H1 (cell line): ENCODE results near the gene ANXA9. TPM values are rescaled to one million over a fixed set of nuclear protein-coding genes. Genes with fewer than 3 reads are reported as not detected.

Experiments
- CTCF ChIA-PET: fragments of 300-600 bp; sonication (Branson Sonifier 250); formaldehyde crosslinking; loops from one replicate; lab custom pipeline; 2021; ENCODE audit not compliant: partially characterized antibody; lab: Charles Lee
- POLR2A ChIA-PET: fragments of 300-600 bp; sonication (Branson Sonifier 250); formaldehyde crosslinking; loops from one replicate; lab custom pipeline; 2021; ENCODE audit warnings: inconsistent platforms; ENCODE audit not compliant: partially characterized antibody; lab: Charles Lee
- DNase-seq, 2 experiments: peaks; one replicate each; pipeline versions ENCODE4 v3.0.0 to v3.0.0-alpha.2; 2010 to 2022; ENCODE audit warnings: low spot score in 2 of 2, low read depth in 1 of 2, mixed read lengths in 1 of 2
- FAIRE-seq: peaks from 2 replicates; lab custom pipeline; 2011; peaks lifted over from hg19 to GRCh38; lab: Jason Lieb, UNC
- H2AFZ ChIP-seq: 2 replicates; pipeline ENCODE4 v1.8.1; 2012; ENCODE audit warnings: low read length, inconsistent platforms
- H2AK5ac ChIP-seq: 2 replicates; pipeline ENCODE4 v1.6.1; 2013; ENCODE audit warnings: low read depth, low read length
- H2BK120ac ChIP-seq: replicated peaks from 2 replicates; pipeline ENCODE3; 2013; ENCODE audit warnings: low read depth, low read length, inconsistent platforms
- H2BK12ac ChIP-seq: 2 replicates; pipeline ENCODE4 v1.6.1; 2013; ENCODE audit warnings: low read depth, low read length
- H2BK15ac ChIP-seq: 2 replicates; pipeline ENCODE4 v1.6.1; 2013; ENCODE audit warnings: low read length
- H2BK20ac ChIP-seq: 2 replicates; pipeline ENCODE4 v1.6.1; 2013; ENCODE audit warnings: low read length
- H2BK5ac ChIP-seq: 2 replicates; pipeline ENCODE4 v1.6.1; 2013; ENCODE audit warnings: low read depth, low read length
- H3K14ac ChIP-seq: 2 replicates; pipeline ENCODE4 v1.6.1; 2013; ENCODE audit warnings: inconsistent platforms; ENCODE audit not compliant: insufficient read length
- H3K18ac ChIP-seq: 2 replicates; pipeline ENCODE4 v1.6.1; 2013; ENCODE audit warnings: low read length; ENCODE audit errors: extremely low read depth
- H3K23ac ChIP-seq: 2 replicates; pipeline ENCODE4 v1.6.1; 2013; ENCODE audit warnings: inconsistent platforms; ENCODE audit not compliant: insufficient read length
- H3K23me2 ChIP-seq: 2 replicates; pipeline ENCODE4 v1.6.1; 2013; ENCODE audit warnings: low read depth, low read length
- H3K27ac ChIP-seq: 2 replicates; pipeline ENCODE4 v1.6.1; 2011; ENCODE audit warnings: low read depth, low read length, inconsistent platforms
- H3K27me3 ChIP-seq, 4 experiments: replicated peaks in 1 of 4; 1 replicate in 1 of 4; 2 replicates in 3 of 4; pipeline versions ENCODE4 v1.6.1 to v1.8.1; 2011 to 2013; ENCODE audit warnings: low read length in 3 of 4, mild to moderate bottlenecking in 3 of 4, inconsistent platforms in 2 of 4, mixed read lengths in 2 of 4, moderate library complexity in 1 of 4; ENCODE audit not compliant: control insufficient read depth in 3 of 4, insufficient read depth in 3 of 4; ENCODE audit errors: extremely low read depth in 1 of 4
- H3K36me3 ChIP-seq, 4 experiments: 2 replicates each; pipeline versions ENCODE4 v1.6.1 to v1.8.1; 2011 to 2013; ENCODE audit warnings: mild to moderate bottlenecking in 4 of 4, low read length in 3 of 4, moderate library complexity in 2 of 4, control low read depth in 1 of 4, inconsistent platforms in 1 of 4; ENCODE audit not compliant: insufficient read depth in 4 of 4, control insufficient read depth in 2 of 4
- H3K4ac ChIP-seq: replicated peaks from 2 replicates; pipeline ENCODE3; 2013; ENCODE audit warnings: low read length, low read depth, mixed read lengths, inconsistent platforms; ENCODE audit not compliant: insufficient read length
- H3K4me1 ChIP-seq, 4 experiments: replicated peaks in 1 of 4; 1 replicate in 1 of 4; 2 replicates in 3 of 4; pipeline versions ENCODE4 v1.6.1 to v1.8.1; 2011 to 2013; ENCODE audit warnings: low read length in 3 of 4, inconsistent platforms in 2 of 4, mixed read lengths in 1 of 4; ENCODE audit not compliant: insufficient read depth in 4 of 4, control insufficient read depth in 3 of 4
- H3K4me2 ChIP-seq, 2 experiments: 2 replicates each; pipeline versions ENCODE4 v1.6.1 to v1.8.1; 2011 to 2013; ENCODE audit warnings: low read depth in 2 of 2, low read length in 2 of 2, control low read depth in 1 of 2, inconsistent platforms in 1 of 2, mild to moderate bottlenecking in 1 of 2; ENCODE audit not compliant: insufficient read depth in 1 of 2
- H3K4me3 ChIP-seq, 4 experiments: fragments of 200-600, 300-600 bp in 1 of 4; sonication (generic), shearing (Covaris generic), sonication (Bioruptor Twin) in 1 of 4; 2 replicates each; pipeline versions ENCODE4 v1.5.1 to v1.8.1; 2011 to 2016; ENCODE audit warnings: low read length in 4 of 4, low read depth in 3 of 4, control low read depth in 2 of 4, inconsistent platforms in 2 of 4, mild to moderate bottlenecking in 2 of 4, mixed read lengths in 1 of 4, moderate library complexity in 1 of 4; ENCODE audit not compliant: insufficient read depth in 2 of 4; ENCODE audit errors: extremely low read depth in 1 of 4
- H3K56ac ChIP-seq: replicated peaks from 2 replicates; pipeline ENCODE3; 2013; ENCODE audit warnings: low read depth, mild to moderate bottlenecking, mixed read lengths, low read length, inconsistent platforms; ENCODE audit not compliant: insufficient read length
- H3K79me1 ChIP-seq: 2 replicates; pipeline ENCODE4 v1.6.1; 2013; ENCODE audit warnings: low read depth, low read length, control low read depth
- H3K79me2 ChIP-seq, 2 experiments: 2 replicates each; pipeline versions ENCODE4 v1.6.1 to v1.8.1; 2012 to 2013; ENCODE audit warnings: low read length in 2 of 2, mild to moderate bottlenecking in 2 of 2, inconsistent platforms in 1 of 2; ENCODE audit not compliant: insufficient read depth in 2 of 2, control insufficient read depth in 1 of 2
- H3K9ac ChIP-seq, 4 experiments: replicated peaks in 1 of 4; 1 replicate in 1 of 4; 2 replicates in 3 of 4; pipeline versions ENCODE4 v1.6.1 to v1.8.1; 2011 to 2013; ENCODE audit warnings: low read depth in 3 of 4, low read length in 3 of 4, control low read depth in 2 of 4, mild to moderate bottlenecking in 2 of 4, moderate library complexity in 2 of 4, inconsistent platforms in 1 of 4; ENCODE audit errors: extremely low read depth in 1 of 4
- H3K9me3 ChIP-seq, 2 experiments: 2 replicates each; pipeline versions ENCODE4 v1.6.1 to v1.8.1; 2012 to 2013; ENCODE audit warnings: mild to moderate bottlenecking in 2 of 2, moderate library complexity in 2 of 2, control low read depth in 1 of 2, inconsistent platforms in 1 of 2, low read depth in 1 of 2, low read length in 1 of 2, mixed read lengths in 1 of 2; ENCODE audit not compliant: insufficient read depth in 2 of 2
- H4K20me1 ChIP-seq, 2 experiments: replicated peaks in 1 of 2; 2 replicates each; pipeline versions ENCODE3 to v1.8.1; 2011 to 2013; ENCODE audit warnings: inconsistent platforms in 2 of 2, low read length in 2 of 2, mild to moderate bottlenecking in 1 of 2; ENCODE audit not compliant: insufficient read depth in 2 of 2, control insufficient read depth in 1 of 2
- H4K5ac ChIP-seq: 2 replicates; pipeline ENCODE4 v1.6.1; 2013; ENCODE audit warnings: low read length, low read depth, mixed read lengths, inconsistent platforms; ENCODE audit not compliant: insufficient read length
- H4K8ac ChIP-seq: 2 replicates; pipeline ENCODE4 v1.8.0; 2013; ENCODE audit warnings: mild to moderate bottlenecking, moderate library complexity, low read length, inconsistent platforms; ENCODE audit not compliant: insufficient read depth; ENCODE audit errors: extremely low read depth
- H4K91ac ChIP-seq: replicated peaks from 2 replicates; pipeline ENCODE3; 2013; ENCODE audit warnings: low read length, mixed read lengths, inconsistent platforms; ENCODE audit not compliant: insufficient read length
- ASH2L ChIP-seq: fragments of 200-600, 300-600 bp; sonication (generic); IDR thresholded peaks from one replicate; pipeline ENCODE4 v1.7.1; 2017; ENCODE audit warnings: low read length
- ATF2 ChIP-seq: IDR thresholded peaks from 2 replicates; pipeline ENCODE4 v1.6.1; 2012; ENCODE audit warnings: low read length, inconsistent platforms
- JUND ChIP-seq: IDR thresholded peaks from 2 replicates; pipeline ENCODE4 v1.6.1; 2011; ENCODE audit warnings: mild to moderate bottlenecking, improper control_type of control experiment, low read length
- MAX ChIP-seq: IDR thresholded peaks from 2 replicates; pipeline ENCODE4 v1.6.1; 2012; ENCODE audit warnings: inconsistent platforms
- POLR2A ChIP-seq, 2 experiments: IDR thresholded peaks; 1 replicate in 1 of 2; 2 replicates in 1 of 2; pipeline ENCODE4 v1.6.1; 2011; ENCODE audit warnings: low read depth in 2 of 2, low read length in 2 of 2, mild to moderate bottlenecking in 2 of 2; ENCODE audit errors: control extremely low read depth in 1 of 2
- SRF ChIP-seq: IDR thresholded peaks from 2 replicates; pipeline ENCODE4 v1.6.1; 2011; ENCODE audit warnings: mild to moderate bottlenecking, low read depth, low read length, moderate library complexity
- TAF1 ChIP-seq: IDR thresholded peaks from 2 replicates; pipeline ENCODE4 v1.6.1; 2011; ENCODE audit warnings: mild to moderate bottlenecking, low read depth, low read length
- TCF12 ChIP-seq: IDR thresholded peaks from 2 replicates; pipeline ENCODE4 v1.6.1; 2011; ENCODE audit warnings: low read depth, mild to moderate bottlenecking, low read length
- TEAD4 ChIP-seq: IDR thresholded peaks from 2 replicates; pipeline ENCODE4 v1.6.1; 2012; ENCODE audit warnings: low read depth, low read length, inconsistent platforms, mixed read lengths
- WGBS, 2 experiments: shearing (Covaris generic) in 1 of 2; methylation state at CpG; one replicate each; pipeline versions ENCODE4 v1.1.6 to v1.1.7; 2013 to 2015; ENCODE audit warnings: low lambda C conversion rate in 2 of 2, mixed read lengths in 2 of 2, inconsistent platforms in 1 of 2, low coverage in 1 of 2, missing lambda C conversion rate in 1 of 2; ENCODE audit not compliant: insufficient replicate concordance in 2 of 2, insufficient coverage in 1 of 2, insufficient read length in 1 of 2; ENCODE audit errors: extremely low coverage in 1 of 2, missing lambda C conversion rate in 1 of 2; 5-methylcytosine and 5-hydroxymethylcytosine counted together
- polyA plus RNA-seq, 7 experiments: library from polyadenylated mRNA; depleted of rRNA in 3 of 7; stranded (reverse) in 5 of 7; unstranded in 2 of 7; fragments of >200 nt in 5 of 7; fragments of 200-250 nt in 2 of 7; gene quantifications; 1 replicate in 5 of 7; 2 replicates in 1 of 7; 4 replicates in 1 of 7; pipeline versions ENCODE4 v1.2.1 to v1.2.3, GENCODE V29; 2011 to 2013; ENCODE audit warnings: missing spikeins in 2 of 7, mixed read lengths in 2 of 7
- total RNA-seq: library from RNA; stranded (reverse); fragmentation: NEBNext Ultra II Directional; extraction: Animal tissue kit (Norgen Biotek cat#: 25700); gene quantifications from 2 replicates; pipeline ENCODE4 v1.2.1, GENCODE V29; 2021

ANXA9 gene
- total and polyA plus RNA-seq, 2 of the 8 experiments (the other 6 are each of a cell fraction or from before 2014, with no cell fraction given): 1.8 to 3.5 TPM

GRCh38 chr1:150971583-150972416, 10.3 kb upstream of the ANXA9 start:
- Histone ChIP-seq H3K14ac (no peak overlapping the region), H3K4me1 (peaks cover 18 to 39% (median 30%) of the 10 kb centered on the region in 4 experiments), H3K9ac (no peak overlapping the region; a peak in 1 of 7 replicates)
- TF ChIP-seq ASH2L (peak; percentile 43), ATF2 (0 out of 2 replicates have a peak, but pooled peaks have one; percentile 14), SRF (no peak), MAX (peak; percentile 25; the same call in 1 of the 2 replicates), TCF12 (no peak), JUND (no peak), TAF1 (0 out of 2 replicates have a peak, but pooled peaks have one; percentile 25), TEAD4 (peak; percentile 87), POLR2A (IDR thresholded peaks at IDR 0.05; ENCODE audit: control extremely low read depth in 1 of 2, low read depth in 2 of 2, low read length in 2 of 2) (peak in 1 of 2 experiments; percentile 13; a peak in 1 of 3 replicates)

More at GRCh38 chr1:150971583-150972416, 10.3 kb upstream of the ANXA9 start:
- peaks cover 12% of the 10 kb centered on the region; the same call in 1 of the 2 replicates for H3K23me2 ChIP-seq
- H4K91ac ChIP-seq: no peak overlapping the region
- H3K9me3 ChIP-seq: no peaks in the 10 kb centered on the region
- ChIA-PET POLR2A (interaction anchor here (0.6 to 10.5 kb wide), 13 partner anchors 6 to 809 kb away, joined by 3 to 133 read pairs (median 5); partner anchors contain the start of genes ANXA9 and MINDY1), CTCF (interaction anchor here (0.8 to 4.3 kb wide), 6 partner anchors 9 to 35 kb away, joined by 3 to 34 read pairs (median 12); partner anchors contain the start of genes ANXA9 and MINDY1)
- H2BK120ac ChIP-seq: no peak overlapping the region
- peaks cover 11 to 24% (median 22%) of the 10 kb centered on the region in 4 experiments for H3K36me3 ChIP-seq
- peak overlapping the region; percentile 82; the same call in 1 of the 2 replicates for H2BK20ac ChIP-seq
- peak overlapping the region in 2 of 4 experiments; percentile 79 to 91; a peak in 4 of 8 replicates for H3K4me3 ChIP-seq
- DNase-seq (peak in 1 of 2 experiments; percentile 57), FAIRE-seq (no peak)
- no peak overlapping the region for H3K4ac ChIP-seq
- peak overlapping the region; percentile 83 to 93 for H3K4me2 ChIP-seq
- H2BK12ac ChIP-seq: peak overlapping the region; percentile 51; the same call in 1 of the 2 replicates
- peak overlapping the region; percentile 78 for H2BK5ac ChIP-seq
- no peak overlapping the region for H2AK5ac ChIP-seq
- no peaks in the 10 kb centered on the region for H3K27me3 ChIP-seq
- H4K8ac ChIP-seq: no peak overlapping the region
- peak overlapping the region; percentile 15 for H4K5ac ChIP-seq
- no peak overlapping the region for H3K56ac ChIP-seq
- peaks cover 18 to 23% of the 10 kb centered on the region in 2 experiments for H4K20me1 ChIP-seq
- no peak overlapping the region for H2BK15ac ChIP-seq
- H3K79me2 ChIP-seq: peaks cover 21 to 61% of the 10 kb centered on the region in 2 experiments
- WGBS, 2 experiments: 56% methylated on average over 6 of the region's 6 CpGs; no CpG with 5 or more reads in 1 of the 2 experiments
- H3K27ac ChIP-seq: no peak overlapping the region
- H3K23ac ChIP-seq: no peak overlapping the region
- H3K79me1 ChIP-seq: peaks cover 17% of the 10 kb centered on the region
- no peak overlapping the region for H2AFZ ChIP-seq
- peak overlapping the region; percentile 55; the same call in 1 of the 2 replicates for H3K18ac ChIP-seq
